PC-9 (cell line): Measurements from ENCODE around the gene FZD7.

Experiments
- EZH2 ChIP-seq: fragments of 200-600 bp; sonication (generic); IDR thresholded peaks from 2 replicates; pipeline ENCODE4 v1.8.0; 2017; ENCODE audit warnings: antibody characterized with exemption, low read depth
- TF ChIP-seq, protein P1 (sequence below): fragments of 200-600 bp; sonication (generic); conservative IDR thresholded peaks from 2 replicates; pipeline ENCODE4 v1.6.1; 2017; ENCODE audit warnings: mixed run types, antibody characterized with exemption, mild to moderate bottlenecking, moderate library complexity

- TF ChIP-seq, protein P1, sequence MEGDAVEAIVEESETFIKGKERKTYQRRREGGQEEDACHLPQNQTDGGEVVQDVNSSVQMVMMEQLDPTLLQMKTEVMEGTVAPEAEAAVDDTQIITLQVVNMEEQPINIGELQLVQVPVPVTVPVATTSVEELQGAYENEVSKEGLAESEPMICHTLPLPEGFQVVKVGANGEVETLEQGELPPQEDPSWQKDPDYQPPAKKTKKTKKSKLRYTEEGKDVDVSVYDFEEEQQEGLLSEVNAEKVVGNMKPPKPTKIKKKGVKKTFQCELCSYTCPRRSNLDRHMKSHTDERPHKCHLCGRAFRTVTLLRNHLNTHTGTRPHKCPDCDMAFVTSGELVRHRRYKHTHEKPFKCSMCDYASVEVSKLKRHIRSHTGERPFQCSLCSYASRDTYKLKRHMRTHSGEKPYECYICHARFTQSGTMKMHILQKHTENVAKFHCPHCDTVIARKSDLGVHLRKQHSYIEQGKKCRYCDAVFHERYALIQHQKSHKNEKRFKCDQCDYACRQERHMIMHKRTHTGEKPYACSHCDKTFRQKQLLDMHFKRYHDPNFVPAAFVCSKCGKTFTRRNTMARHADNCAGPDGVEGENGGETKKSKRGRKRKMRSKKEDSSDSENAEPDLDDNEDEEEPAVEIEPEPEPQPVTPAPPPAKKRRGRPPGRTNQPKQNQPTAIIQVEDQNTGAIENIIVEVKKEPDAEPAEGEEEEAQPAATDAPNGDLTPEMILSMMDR: no peak
- TF ChIP-seq EZH2: no peak
Observed at GRCh38 chr2:201999279-201999678, 34.4 kb upstream of the FZD7 start.
